H9 (cell line): ENCODE data around the gene HCRTR2. TPM values are rescaled to one million over a fixed set of nuclear protein-coding genes. Genes with fewer than 3 reads are reported as not detected.

Experiments used
- DNase-seq: peaks from one replicate; pipeline ENCODE4 v3.0.0-alpha.2; 2017
- H2AFZ ChIP-seq: one replicate; pipeline ENCODE4 v1.6.1; 2013; ENCODE audit warnings: mild to moderate bottlenecking, low read length, control low read depth, moderate library complexity
- H2AK5ac ChIP-seq: 2 replicates; pipeline ENCODE4 v1.6.1; 2013; ENCODE audit warnings: low read length, control low read depth, mixed read lengths; ENCODE audit not compliant: insufficient read length
- H2BK120ac ChIP-seq: one replicate; pipeline ENCODE4 v1.6.1; 2013; ENCODE audit warnings: low read depth, mild to moderate bottlenecking, low read length, control low read depth, inconsistent platforms; ENCODE audit not compliant: poor library complexity, severe bottlenecking
- H2BK12ac ChIP-seq: 2 replicates; pipeline ENCODE4 v1.6.1; 2013; ENCODE audit warnings: low read length, control low read depth, mixed read lengths, low read depth; ENCODE audit not compliant: insufficient read length
- H2BK15ac ChIP-seq: 2 replicates; pipeline ENCODE4 v1.6.1; 2013; ENCODE audit warnings: low read depth, low read length, control low read depth
- H2BK20ac ChIP-seq: one replicate; pipeline ENCODE4 v1.6.1; 2013; ENCODE audit warnings: low read depth, mild to moderate bottlenecking, low read length, control low read depth, inconsistent platforms; ENCODE audit not compliant: poor library complexity, severe bottlenecking
- H2BK5ac ChIP-seq: 2 replicates; pipeline ENCODE4 v1.6.1; 2013; ENCODE audit warnings: low read length, control low read depth, mixed read lengths; ENCODE audit not compliant: insufficient read length
- H3K14ac ChIP-seq: 2 replicates; pipeline ENCODE4 v1.6.1; 2013; ENCODE audit warnings: low read length, control low read depth; ENCODE audit not compliant: insufficient read depth
- H3K18ac ChIP-seq: 2 replicates; pipeline ENCODE4 v1.6.1; 2013; ENCODE audit warnings: low read depth, mild to moderate bottlenecking, mixed read lengths, low read length, control low read depth; ENCODE audit not compliant: insufficient read length
- H3K23ac ChIP-seq: 2 replicates; pipeline ENCODE4 v1.6.1; 2013; ENCODE audit warnings: low read length, control low read depth, mixed read lengths, low read depth; ENCODE audit not compliant: insufficient read length
- H3K23me2 ChIP-seq: 2 replicates; pipeline ENCODE4 v1.6.1; 2013; ENCODE audit warnings: low read depth, mild to moderate bottlenecking, mixed read lengths, low read length, control low read depth; ENCODE audit not compliant: insufficient read length, poor library complexity, severe bottlenecking
- H3K27ac ChIP-seq: 2 replicates; pipeline ENCODE4 v1.5.1; 2013; ENCODE audit warnings: low read length, control low read depth, mixed read lengths, low read depth; ENCODE audit not compliant: insufficient read length
- H3K27me3 ChIP-seq: 2 replicates; pipeline ENCODE4 v1.6.1; 2013; ENCODE audit warnings: low read length, control low read depth, inconsistent platforms; ENCODE audit not compliant: insufficient read depth
- H3K4ac ChIP-seq: 2 replicates; pipeline ENCODE4 v1.6.1; 2013; ENCODE audit warnings: low read depth, mild to moderate bottlenecking, control low read depth, inconsistent platforms, low read length, moderate library complexity
- H3K4me1 ChIP-seq: 2 replicates; pipeline ENCODE4 v1.6.1; 2013; ENCODE audit warnings: low read length, control low read depth, inconsistent platforms; ENCODE audit not compliant: insufficient read depth
- H3K4me2 ChIP-seq: 2 replicates; pipeline ENCODE4 v1.6.1; 2013; ENCODE audit warnings: low read length, control low read depth, mixed read lengths; ENCODE audit not compliant: insufficient read length, insufficient read depth
- H3K56ac ChIP-seq: 2 replicates; pipeline ENCODE4 v1.6.1; 2013; ENCODE audit warnings: low read depth, mild to moderate bottlenecking, mixed read lengths, low read length, control low read depth; ENCODE audit not compliant: insufficient read length
- H3K79me1 ChIP-seq: 2 replicates; pipeline ENCODE4 v1.6.1; 2013; ENCODE audit warnings: low read depth, mild to moderate bottlenecking, moderate library complexity, low read length, control low read depth, inconsistent platforms; ENCODE audit not compliant: insufficient read depth, poor library complexity, severe bottlenecking
- H3K79me2 ChIP-seq: 2 replicates; pipeline ENCODE4 v1.6.1; 2013; ENCODE audit warnings: low read length, control low read depth, inconsistent platforms; ENCODE audit not compliant: insufficient read depth
- H3K9ac ChIP-seq: 2 replicates; pipeline ENCODE4 v1.6.1; 2013; ENCODE audit warnings: low read length, control low read depth, mixed read lengths; ENCODE audit not compliant: insufficient read length; ENCODE audit errors: extremely low read depth
- H3K9me3 ChIP-seq: one replicate; pipeline ENCODE4 v1.6.1; 2013; ENCODE audit warnings: low read depth, low read length, inconsistent platforms; ENCODE audit not compliant: control insufficient read depth
- H3T11ph ChIP-seq: one replicate; pipeline ENCODE4 v1.6.1; 2013; ENCODE audit warnings: mild to moderate bottlenecking, low read length, control low read depth, inconsistent platforms
- H4K20me1 ChIP-seq: one replicate; pipeline ENCODE4 v1.6.1; 2013; ENCODE audit not compliant: control insufficient read depth, insufficient read length, insufficient read depth
- H4K5ac ChIP-seq: 2 replicates; pipeline ENCODE4 v1.6.1; 2013; ENCODE audit warnings: low read depth, mild to moderate bottlenecking, mixed read lengths, low read length, control low read depth; ENCODE audit not compliant: insufficient read length
- H4K8ac ChIP-seq: replicated peaks from 2 replicates; pipeline ENCODE4 v1.6.1; 2013; ENCODE audit warnings: low read length, control low read depth, mixed read lengths, low read depth; ENCODE audit not compliant: insufficient read length
- H4K91ac ChIP-seq: 2 replicates; pipeline ENCODE4 v1.6.1; 2013; ENCODE audit warnings: low read depth, mild to moderate bottlenecking, moderate library complexity, mixed read lengths, low read length, control low read depth; ENCODE audit not compliant: insufficient read length
- H3K27ac Mint-ChIP-seq, 3 experiments: 2 replicates in 2 of 3; 3 replicates in 1 of 3; pipeline ENCODE4 v1.8.0; 2020 to 2021; ENCODE audit warnings: mixed read lengths in 3 of 3, mild to moderate bottlenecking in 1 of 3, moderate library complexity in 1 of 3
- H3K27me3 Mint-ChIP-seq: 2 replicates; pipeline ENCODE4 v1.8.0; 2021; ENCODE audit warnings: low read depth, mild to moderate bottlenecking, moderate library complexity, mixed read lengths
- H3K36me3 Mint-ChIP-seq, 3 experiments: 2 replicates in 2 of 3; 3 replicates in 1 of 3; pipeline ENCODE4 v1.8.0; 2020 to 2021; ENCODE audit warnings: low read depth in 3 of 3, mixed read lengths in 3 of 3; ENCODE audit not compliant: insufficient read depth in 1 of 3
- H3K4me1 Mint-ChIP-seq, 2 experiments: 2 replicates each; pipeline ENCODE4 v1.8.0; 2020; ENCODE audit warnings: mixed read lengths in 2 of 2
- H3K4me3 Mint-ChIP-seq, 2 experiments: 2 replicates in 1 of 2; 3 replicates in 1 of 2; pipeline ENCODE4 v1.8.0; 2020 to 2021; ENCODE audit warnings: mild to moderate bottlenecking in 2 of 2, mixed read lengths in 2 of 2, moderate library complexity in 1 of 2
- H3K9me3 Mint-ChIP-seq, 2 experiments: 2 replicates in 1 of 2; 3 replicates in 1 of 2; pipeline ENCODE4 v1.8.0; 2020; ENCODE audit warnings: mild to moderate bottlenecking in 2 of 2, mixed read lengths in 2 of 2, moderate library complexity in 1 of 2
- CTCF ChIP-seq: fragments of 200-600 bp; sonication (generic); conservative IDR thresholded peaks from 3 replicates; pipeline ENCODE4 v1.8.0; 2021; ENCODE audit warnings: antibody characterized with exemption, mild to moderate bottlenecking
- total RNA-seq: library from RNA; stranded (reverse); gene quantifications from 2 replicates; pipeline ENCODE4 v1.2.1, GENCODE V29; 2021

HCRTR2 gene
- total RNA-seq, 1 experiment from 2014 or later = not detected

GRCh38 chr6:55136916-55137315 lies 37.4 kb upstream of the HCRTR2 start:
- no peak overlapping the region for H3K4ac ChIP-seq
- H3K4me3 Mint-ChIP-seq = no peak overlapping the region
- no peaks in the 10 kb centered on the region for H3K36me3 Mint-ChIP-seq
- no peak overlapping the region for H3K23ac ChIP-seq
- no peaks in the 10 kb centered on the region for H3K27me3 ChIP-seq
- no peaks in the 10 kb centered on the region for H3K23me2 ChIP-seq
- no peak overlapping the region for H3K27ac ChIP-seq
- no peak for DNase-seq
- no peak overlapping the region for H2BK5ac ChIP-seq
- H3K14ac ChIP-seq = no peak overlapping the region
- no peak overlapping the region for H2AK5ac ChIP-seq
- H2BK20ac ChIP-seq = no peak overlapping the region
- H3K27me3 Mint-ChIP-seq = no peaks in the 10 kb centered on the region
- no peak overlapping the region for H4K8ac ChIP-seq
- no peaks in the 10 kb centered on the region for H3K79me1 ChIP-seq
- H2BK12ac ChIP-seq = no peak overlapping the region
- H3K9ac ChIP-seq = no peak overlapping the region
- no peak overlapping the region for H4K5ac ChIP-seq
- H3K18ac ChIP-seq = no peak overlapping the region
- no peak overlapping the region for H2BK120ac ChIP-seq
- H3K56ac ChIP-seq = no peak overlapping the region
- H3K9me3 Mint-ChIP-seq = no peaks in the 10 kb centered on the region
- H3K4me2 ChIP-seq = no peak overlapping the region
- no peaks in the 10 kb centered on the region for H3K4me1 ChIP-seq
- H4K91ac ChIP-seq = no peak overlapping the region
- H3T11ph ChIP-seq = no peak overlapping the region
- no peak for TF ChIP-seq CTCF
- H3K79me2 ChIP-seq = no peaks in the 10 kb centered on the region
- H3K4me1 Mint-ChIP-seq = peaks cover 2 to 7% of the 10 kb centered on the region in 2 experiments
- H2BK15ac ChIP-seq = no peak overlapping the region
- no peaks in the 10 kb centered on the region for H3K9me3 ChIP-seq
- no peak overlapping the region for H3K27ac Mint-ChIP-seq
- no peak overlapping the region for H2AFZ ChIP-seq
- no peaks in the 10 kb centered on the region for H4K20me1 ChIP-seq
